SK-N-SH (cell line): ENCODE data around the gene ANXA1. TPM values are rescaled to one million over a fixed set of nuclear protein-coding genes. Genes with fewer than 3 reads are reported as not detected.

Source experiments
- CTCF ChIA-PET: fragments of 300-600, 350-600 bp; formaldehyde crosslinking; extraction: SDS; loops from one replicate; lab custom pipeline; 2021; lab: Yijun Ruan, JAX
- POLR2A ChIA-PET: fragments of 350-600 bp; sonication (Branson Sonifier 250); formaldehyde crosslinking; extraction: SDS; loops from one replicate; lab custom pipeline; 2020; ENCODE audit warnings: antibody characterized with exemption, inconsistent platforms; lab: Yijun Ruan, JAX
- DNase-seq: peaks from one replicate; pipeline ENCODE4 v3.0.0; 2012
- H2AFZ ChIP-seq: fragments of 200-600 bp; sonication (generic); 2 replicates; pipeline ENCODE4 v1.8.1; 2016; ENCODE audit warnings: antibody characterized with exemption, mild to moderate bottlenecking, low read depth
- H3F3A ChIP-seq: fragments of 200-600 bp; sonication (generic); replicated peaks from 2 replicates; pipeline ENCODE3; 2016; ENCODE audit warnings: antibody characterized with exemption, mild to moderate bottlenecking; ENCODE audit not compliant: insufficient read depth
- H3K27ac ChIP-seq, 2 experiments: fragments of 200-500 bp in 1 of 2; fragments of 200-600 bp in 1 of 2; sonication (Bioruptor generic) in 1 of 2; sonication (generic), shearing (Covaris generic) in 1 of 2; 2 replicates each; pipeline versions ENCODE4 v1.5.1 to v1.6.1; 2014 to 2016; ENCODE audit warnings: low read depth in 2 of 2, inconsistent platforms in 1 of 2, low read length in 1 of 2, mild to moderate bottlenecking in 1 of 2, mixed read lengths in 1 of 2
- H3K27me3 ChIP-seq: fragments of 200-600 bp; sonication (generic), shearing (Covaris generic); 2 replicates; pipeline ENCODE4 v1.6.1; 2016; ENCODE audit warnings: mixed run types; ENCODE audit not compliant: insufficient read depth
- H3K36me3 ChIP-seq, 2 experiments: fragments of 200-500 bp in 1 of 2; fragments of 200-600 bp in 1 of 2; sonication (Bioruptor generic) in 1 of 2; sonication (generic) in 1 of 2; replicated peaks in 1 of 2; 2 replicates each; pipeline versions ENCODE3 to v1.5.1; 2014 to 2016; ENCODE audit warnings: low read length in 1 of 2, mild to moderate bottlenecking in 1 of 2; ENCODE audit not compliant: insufficient read depth in 2 of 2, control insufficient read depth in 1 of 2
- H3K4me1 ChIP-seq, 2 experiments: fragments of 200-500 bp in 1 of 2; fragments of 200-600 bp in 1 of 2; sonication (Bioruptor generic) in 1 of 2; sonication (generic), shearing (Covaris generic) in 1 of 2; 2 replicates each; pipeline versions ENCODE4 v1.5.1 to v1.6.1; 2014 to 2016; ENCODE audit warnings: low read depth in 1 of 2, low read length in 1 of 2, mixed run types in 1 of 2; ENCODE audit not compliant: insufficient read depth in 2 of 2, control insufficient read depth in 1 of 2
- H3K4me2 ChIP-seq: fragments of 200-600 bp; sonication (generic), shearing (Covaris generic); 2 replicates; pipeline ENCODE4 v1.6.1; 2017; ENCODE audit warnings: mixed run types
- H3K4me3 ChIP-seq, 2 experiments: fragments of 200-500 bp in 1 of 2; fragments of 200-600 bp in 1 of 2; sonication (Bioruptor generic) in 1 of 2; sonication (generic), shearing (Covaris generic) in 1 of 2; 2 replicates each; pipeline versions ENCODE4 v1.5.1 to v1.8.1; 2014 to 2016; ENCODE audit warnings: low read depth in 2 of 2, inconsistent platforms in 1 of 2, low read length in 1 of 2, mild to moderate bottlenecking in 1 of 2, mixed read lengths in 1 of 2, moderate library complexity in 1 of 2
- H3K79me2 ChIP-seq: fragments of 200-600 bp; sonication (generic); 2 replicates; pipeline ENCODE4 v1.8.1; 2017; ENCODE audit warnings: mild to moderate bottlenecking; ENCODE audit not compliant: insufficient read depth
- H3K9ac ChIP-seq: fragments of 200-600 bp; sonication (generic); 2 replicates; pipeline ENCODE4 v1.6.1; 2017; ENCODE audit warnings: mixed run types
- H3K9me2 ChIP-seq: fragments of 200-600 bp; sonication (generic); 2 replicates; pipeline ENCODE4 v1.6.1; 2017; ENCODE audit warnings: mixed run types
- H3K9me3 ChIP-seq: fragments of 200-600 bp; sonication (generic); 2 replicates; pipeline ENCODE4 v1.6.1; 2017; ENCODE audit warnings: mixed run types, mild to moderate bottlenecking, moderate library complexity
- H4K20me1 ChIP-seq: fragments of 200-600 bp; sonication (generic); 2 replicates; pipeline ENCODE4 v1.6.1; 2017; ENCODE audit warnings: mild to moderate bottlenecking, mixed run types; ENCODE audit not compliant: insufficient read depth
- ELF1 ChIP-seq: IDR thresholded peaks from 2 replicates; pipeline ENCODE4 v1.4.0; 2012
- EP300 ChIP-seq, 2 experiments: IDR thresholded peaks; 2 replicates each; pipeline versions ENCODE4 v1.4.0 to v1.6.1; 2012; ENCODE audit warnings: borderline replicate concordance in 1 of 2, low read depth in 1 of 2, low read length in 1 of 2
- GABPA ChIP-seq: IDR thresholded peaks from 2 replicates; pipeline ENCODE4 v1.4.0; 2012; ENCODE audit warnings: low read depth, mild to moderate bottlenecking
- JUND ChIP-seq: IDR thresholded peaks from 2 replicates; pipeline ENCODE4 v1.4.0; 2012
- MXI1 ChIP-seq: IDR thresholded peaks from 2 replicates; pipeline ENCODE4 v1.6.1; 2012; ENCODE audit warnings: mild to moderate bottlenecking, low read depth, low read length, improper control_type of control experiment
- POLR2AphosphoS5 ChIP-seq: IDR thresholded peaks from 2 replicates; pipeline ENCODE4 v1.6.1; 2012; ENCODE audit warnings: low read depth, low read length
- SIN3A ChIP-seq: IDR thresholded peaks from 2 replicates; pipeline ENCODE4 v1.6.1; 2012; ENCODE audit warnings: low read depth, mild to moderate bottlenecking, low read length, moderate library complexity, borderline replicate concordance
- SMC3 ChIP-seq: IDR thresholded peaks from 2 replicates; pipeline ENCODE4 v1.6.1; 2012; ENCODE audit warnings: low read depth, low read length, improper control_type of control experiment
- TAF1 ChIP-seq: IDR thresholded peaks from 2 replicates; pipeline ENCODE4 v1.6.1; 2012; ENCODE audit warnings: low read depth, mild to moderate bottlenecking, low read length, moderate library complexity, borderline replicate concordance
- TCF12 ChIP-seq: IDR thresholded peaks from 2 replicates; pipeline ENCODE4 v1.4.0; 2012
- WGBS: methylation state at CpG from one replicate; pipeline ENCODE4 v1.1.6; 2017; ENCODE audit warnings: low lambda C conversion rate; 5-methylcytosine and 5-hydroxymethylcytosine counted together
- polyA plus RNA-seq, 3 experiments: library from polyadenylated mRNA; depleted of rRNA; stranded (reverse); fragments of >200 nt; gene quantifications; 2 replicates each; pipeline ENCODE4 v1.2.3, GENCODE V29; 2012
- TF ChIP-seq, protein P1 (sequence below): IDR thresholded peaks from 2 replicates; pipeline ENCODE4 v1.4.0; 2012; ENCODE audit warnings: low read depth, borderline replicate concordance
- TF ChIP-seq, protein P2 (sequence below): IDR thresholded peaks from 2 replicates; pipeline ENCODE4; 2012
- TF ChIP-seq, protein P3 (sequence below): fragments of 150-350 bp; IDR thresholded peaks from 2 replicates; pipeline ENCODE4 v1.6.1; 2016; ENCODE audit warnings: mild to moderate bottlenecking, low read depth, low read length
- TF ChIP-seq, protein P4 (sequence below): fragments of 200-600 bp; sonication (generic); IDR thresholded peaks from 2 replicates; pipeline ENCODE4 v1.6.1; 2017; ENCODE audit warnings: antibody characterized with exemption, mild to moderate bottlenecking, moderate library complexity
- TF ChIP-seq, protein P5 (sequence below): fragments of 150-350 bp; IDR thresholded peaks from 2 replicates; pipeline ENCODE4 v1.6.1; 2017; ENCODE audit warnings: antibody characterized with exemption, low read length, low read depth, borderline replicate concordance
- TF ChIP-seq, protein P6 (sequence below): IDR thresholded peaks from 2 replicates; pipeline ENCODE4 v1.4.0; 2012; ENCODE audit warnings: low read depth, borderline replicate concordance
- TF ChIP-seq, protein P7 (sequence below): IDR thresholded peaks from 2 replicates; pipeline ENCODE4 v1.6.1; 2012; ENCODE audit warnings: mild to moderate bottlenecking, low read depth, low read length, moderate library complexity

The ANXA1 gene
- polyA plus RNA-seq, 1 of the 3 experiments (the other 2 are of a cell fraction) = 443 TPM

DNA sequence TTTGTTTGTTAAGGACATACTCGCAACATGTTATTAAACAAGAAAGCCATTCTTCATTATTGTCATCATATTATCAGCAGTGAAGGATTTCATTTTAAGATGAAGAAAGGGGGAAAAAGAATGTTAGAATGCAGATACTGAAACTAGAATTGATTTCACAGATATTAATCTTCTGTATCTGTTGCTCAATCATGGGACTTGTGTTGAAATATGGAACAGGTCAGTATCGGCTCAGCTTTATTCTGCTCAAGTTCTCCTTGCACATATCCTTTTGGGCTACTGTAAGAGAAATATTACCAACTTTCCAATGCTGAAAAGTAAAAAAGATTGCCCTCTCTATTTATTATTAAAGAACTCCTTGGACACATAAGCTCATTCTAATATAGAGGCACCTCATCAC is 13.8 kb upstream of the ANXA1 start:
- DNase-seq = no peak
- Histone ChIP-seq H3K36me3 (no peaks in the 10 kb centered on the region), H3K9me3 (no peaks in the 10 kb centered on the region), H3K9me2 (no peaks in the 10 kb centered on the region), H2AFZ (no peak overlapping the region; the same call in 1 of the 2 replicates), H3K27me3 (no peaks in the 10 kb centered on the region), H3K4me3 (no peak overlapping the region), H3K27ac (no peak overlapping the region), H3K79me2 (no peaks in the 10 kb centered on the region), H3K4me1 (peaks cover 0 to 42% of the 10 kb centered on the region in 2 experiments; a peak in 3 of 4 replicates), H3K9ac (no peak overlapping the region), H4K20me1 (no peaks in the 10 kb centered on the region), H3K4me2 (no peak overlapping the region), H3F3A (peaks cover 22% of the 10 kb centered on the region)
- ChIA-PET CTCF (no interaction called here), POLR2A (no interaction called here)
- TF ChIP-seq, protein P1, sequence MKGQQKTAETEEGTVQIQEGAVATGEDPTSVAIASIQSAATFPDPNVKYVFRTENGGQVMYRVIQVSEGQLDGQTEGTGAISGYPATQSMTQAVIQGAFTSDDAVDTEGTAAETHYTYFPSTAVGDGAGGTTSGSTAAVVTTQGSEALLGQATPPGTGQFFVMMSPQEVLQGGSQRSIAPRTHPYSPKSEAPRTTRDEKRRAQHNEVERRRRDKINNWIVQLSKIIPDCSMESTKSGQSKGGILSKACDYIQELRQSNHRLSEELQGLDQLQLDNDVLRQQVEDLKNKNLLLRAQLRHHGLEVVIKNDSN = no peak
- TF ChIP-seq, protein P2, sequence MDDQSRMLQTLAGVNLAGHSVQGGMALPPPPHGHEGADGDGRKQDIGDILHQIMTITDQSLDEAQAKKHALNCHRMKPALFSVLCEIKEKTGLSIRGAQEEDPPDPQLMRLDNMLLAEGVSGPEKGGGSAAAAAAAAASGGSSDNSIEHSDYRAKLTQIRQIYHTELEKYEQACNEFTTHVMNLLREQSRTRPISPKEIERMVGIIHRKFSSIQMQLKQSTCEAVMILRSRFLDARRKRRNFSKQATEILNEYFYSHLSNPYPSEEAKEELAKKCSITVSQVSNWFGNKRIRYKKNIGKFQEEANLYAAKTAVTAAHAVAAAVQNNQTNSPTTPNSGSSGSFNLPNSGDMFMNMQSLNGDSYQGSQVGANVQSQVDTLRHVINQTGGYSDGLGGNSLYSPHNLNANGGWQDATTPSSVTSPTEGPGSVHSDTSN = no peak
- TF ChIP-seq, protein P3, sequence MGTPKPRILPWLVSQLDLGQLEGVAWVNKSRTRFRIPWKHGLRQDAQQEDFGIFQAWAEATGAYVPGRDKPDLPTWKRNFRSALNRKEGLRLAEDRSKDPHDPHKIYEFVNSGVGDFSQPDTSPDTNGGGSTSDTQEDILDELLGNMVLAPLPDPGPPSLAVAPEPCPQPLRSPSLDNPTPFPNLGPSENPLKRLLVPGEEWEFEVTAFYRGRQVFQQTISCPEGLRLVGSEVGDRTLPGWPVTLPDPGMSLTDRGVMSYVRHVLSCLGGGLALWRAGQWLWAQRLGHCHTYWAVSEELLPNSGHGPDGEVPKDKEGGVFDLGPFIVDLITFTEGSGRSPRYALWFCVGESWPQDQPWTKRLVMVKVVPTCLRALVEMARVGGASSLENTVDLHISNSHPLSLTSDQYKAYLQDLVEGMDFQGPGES = no peak
- no peak for TF ChIP-seq EP300 (IDR thresholded peaks at IDR 0.05; ENCODE audit: borderline replicate concordance in 1 of 2, low read depth in 1 of 2, low read length in 1 of 2)
- no peak for TF ChIP-seq JUND
- no peak for TF ChIP-seq POLR2AphosphoS5
- TF ChIP-seq GABPA = no peak
- no peak for TF ChIP-seq TCF12
- TF ChIP-seq, protein P4, sequence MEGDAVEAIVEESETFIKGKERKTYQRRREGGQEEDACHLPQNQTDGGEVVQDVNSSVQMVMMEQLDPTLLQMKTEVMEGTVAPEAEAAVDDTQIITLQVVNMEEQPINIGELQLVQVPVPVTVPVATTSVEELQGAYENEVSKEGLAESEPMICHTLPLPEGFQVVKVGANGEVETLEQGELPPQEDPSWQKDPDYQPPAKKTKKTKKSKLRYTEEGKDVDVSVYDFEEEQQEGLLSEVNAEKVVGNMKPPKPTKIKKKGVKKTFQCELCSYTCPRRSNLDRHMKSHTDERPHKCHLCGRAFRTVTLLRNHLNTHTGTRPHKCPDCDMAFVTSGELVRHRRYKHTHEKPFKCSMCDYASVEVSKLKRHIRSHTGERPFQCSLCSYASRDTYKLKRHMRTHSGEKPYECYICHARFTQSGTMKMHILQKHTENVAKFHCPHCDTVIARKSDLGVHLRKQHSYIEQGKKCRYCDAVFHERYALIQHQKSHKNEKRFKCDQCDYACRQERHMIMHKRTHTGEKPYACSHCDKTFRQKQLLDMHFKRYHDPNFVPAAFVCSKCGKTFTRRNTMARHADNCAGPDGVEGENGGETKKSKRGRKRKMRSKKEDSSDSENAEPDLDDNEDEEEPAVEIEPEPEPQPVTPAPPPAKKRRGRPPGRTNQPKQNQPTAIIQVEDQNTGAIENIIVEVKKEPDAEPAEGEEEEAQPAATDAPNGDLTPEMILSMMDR = no peak
- TF ChIP-seq, protein P5, sequence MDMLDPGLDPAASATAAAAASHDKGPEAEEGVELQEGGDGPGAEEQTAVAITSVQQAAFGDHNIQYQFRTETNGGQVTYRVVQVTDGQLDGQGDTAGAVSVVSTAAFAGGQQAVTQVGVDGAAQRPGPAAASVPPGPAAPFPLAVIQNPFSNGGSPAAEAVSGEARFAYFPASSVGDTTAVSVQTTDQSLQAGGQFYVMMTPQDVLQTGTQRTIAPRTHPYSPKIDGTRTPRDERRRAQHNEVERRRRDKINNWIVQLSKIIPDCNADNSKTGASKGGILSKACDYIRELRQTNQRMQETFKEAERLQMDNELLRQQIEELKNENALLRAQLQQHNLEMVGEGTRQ = no peak
- TF ChIP-seq, protein P6, sequence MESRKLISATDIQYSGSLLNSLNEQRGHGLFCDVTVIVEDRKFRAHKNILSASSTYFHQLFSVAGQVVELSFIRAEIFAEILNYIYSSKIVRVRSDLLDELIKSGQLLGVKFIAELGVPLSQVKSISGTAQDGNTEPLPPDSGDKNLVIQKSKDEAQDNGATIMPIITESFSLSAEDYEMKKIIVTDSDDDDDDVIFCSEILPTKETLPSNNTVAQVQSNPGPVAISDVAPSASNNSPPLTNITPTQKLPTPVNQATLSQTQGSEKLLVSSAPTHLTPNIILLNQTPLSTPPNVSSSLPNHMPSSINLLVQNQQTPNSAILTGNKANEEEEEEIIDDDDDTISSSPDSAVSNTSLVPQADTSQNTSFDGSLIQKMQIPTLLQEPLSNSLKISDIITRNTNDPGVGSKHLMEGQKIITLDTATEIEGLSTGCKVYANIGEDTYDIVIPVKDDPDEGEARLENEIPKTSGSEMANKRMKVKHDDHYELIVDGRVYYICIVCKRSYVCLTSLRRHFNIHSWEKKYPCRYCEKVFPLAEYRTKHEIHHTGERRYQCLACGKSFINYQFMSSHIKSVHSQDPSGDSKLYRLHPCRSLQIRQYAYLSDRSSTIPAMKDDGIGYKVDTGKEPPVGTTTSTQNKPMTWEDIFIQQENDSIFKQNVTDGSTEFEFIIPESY = no peak
- no peak for TF ChIP-seq SMC3
- no peak for TF ChIP-seq ELF1
- TF ChIP-seq MXI1 = no peak
- TF ChIP-seq SIN3A = no peak
- TF ChIP-seq, protein P7, sequence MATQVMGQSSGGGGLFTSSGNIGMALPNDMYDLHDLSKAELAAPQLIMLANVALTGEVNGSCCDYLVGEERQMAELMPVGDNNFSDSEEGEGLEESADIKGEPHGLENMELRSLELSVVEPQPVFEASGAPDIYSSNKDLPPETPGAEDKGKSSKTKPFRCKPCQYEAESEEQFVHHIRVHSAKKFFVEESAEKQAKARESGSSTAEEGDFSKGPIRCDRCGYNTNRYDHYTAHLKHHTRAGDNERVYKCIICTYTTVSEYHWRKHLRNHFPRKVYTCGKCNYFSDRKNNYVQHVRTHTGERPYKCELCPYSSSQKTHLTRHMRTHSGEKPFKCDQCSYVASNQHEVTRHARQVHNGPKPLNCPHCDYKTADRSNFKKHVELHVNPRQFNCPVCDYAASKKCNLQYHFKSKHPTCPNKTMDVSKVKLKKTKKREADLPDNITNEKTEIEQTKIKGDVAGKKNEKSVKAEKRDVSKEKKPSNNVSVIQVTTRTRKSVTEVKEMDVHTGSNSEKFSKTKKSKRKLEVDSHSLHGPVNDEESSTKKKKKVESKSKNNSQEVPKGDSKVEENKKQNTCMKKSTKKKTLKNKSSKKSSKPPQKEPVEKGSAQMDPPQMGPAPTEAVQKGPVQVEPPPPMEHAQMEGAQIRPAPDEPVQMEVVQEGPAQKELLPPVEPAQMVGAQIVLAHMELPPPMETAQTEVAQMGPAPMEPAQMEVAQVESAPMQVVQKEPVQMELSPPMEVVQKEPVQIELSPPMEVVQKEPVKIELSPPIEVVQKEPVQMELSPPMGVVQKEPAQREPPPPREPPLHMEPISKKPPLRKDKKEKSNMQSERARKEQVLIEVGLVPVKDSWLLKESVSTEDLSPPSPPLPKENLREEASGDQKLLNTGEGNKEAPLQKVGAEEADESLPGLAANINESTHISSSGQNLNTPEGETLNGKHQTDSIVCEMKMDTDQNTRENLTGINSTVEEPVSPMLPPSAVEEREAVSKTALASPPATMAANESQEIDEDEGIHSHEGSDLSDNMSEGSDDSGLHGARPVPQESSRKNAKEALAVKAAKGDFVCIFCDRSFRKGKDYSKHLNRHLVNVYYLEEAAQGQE = no peak
- no peak for TF ChIP-seq TAF1
- 48% methylated on average over 2 of the region's 2 CpGs for WGBS
